ENCODE data around the gene SPATA31A7.
"Not testable (repeated sequence)": the region's sequence is repeated elsewhere in the genome, so short reads cannot be mapped to it uniquely, and the experiment has no call there.

SPATA31A7 gene

DNA sequence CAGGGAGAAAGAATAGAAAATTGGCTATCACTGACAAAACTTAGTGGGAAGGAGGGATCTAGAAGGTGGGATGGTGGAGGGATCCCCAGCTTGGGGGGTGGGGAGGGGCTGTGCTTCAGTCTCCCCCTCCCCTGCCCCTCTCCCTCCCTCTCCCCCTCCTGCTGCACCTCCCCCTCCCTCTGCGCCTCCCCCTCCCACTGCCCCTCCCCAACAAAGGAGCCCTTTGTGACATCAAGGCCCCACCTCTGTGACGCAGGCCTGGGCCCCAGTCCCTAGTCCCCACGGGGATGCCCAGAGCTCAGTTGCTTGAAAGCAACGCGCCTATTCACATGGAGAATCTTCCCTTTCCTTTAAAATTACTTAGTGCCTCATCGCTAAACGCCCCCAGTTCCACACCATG is at the start of gene SPATA31A7:
TSS of gene SPATA31A7 (plus strand) at position 301 of the 400 bp plus-strand sequence. CDS start at position 330, 29 bp downstream.
- not testable (repeated sequence) for DNase-seq (ENCODE audit: low spot score)

DNA sequence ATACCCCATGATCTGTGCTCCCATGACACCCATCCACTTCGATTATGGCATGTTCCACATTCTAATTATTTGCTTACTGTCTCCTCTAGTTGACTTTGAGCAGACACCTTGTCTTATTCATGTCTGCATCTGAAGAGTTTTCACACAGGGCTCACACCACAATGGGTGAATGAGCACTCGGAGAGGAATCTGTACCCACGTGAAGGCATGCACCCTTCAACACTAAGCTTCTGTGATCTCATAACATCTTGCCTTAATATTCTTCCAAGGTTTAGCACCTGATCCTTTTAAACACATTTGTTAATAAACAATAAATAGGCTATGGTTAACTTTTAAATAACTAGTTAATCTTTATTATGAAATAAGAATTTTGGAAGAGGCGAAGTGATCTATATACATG is 36.6 kb downstream of the SPATA31A7 start:
- not testable (repeated sequence) for DNase-seq (ENCODE audit: low spot score)

All from LoVo (cell line).